Endothelial cell (in vitro differentiated cells): ENCODE results near the gene ANKS1B. TPM values are rescaled to one million over a fixed set of nuclear protein-coding genes. Genes with fewer than 3 reads are reported as not detected.

Experiments used
- DNase-seq: peaks from one replicate; pipeline ENCODE4 v3.0.0; 2021; ENCODE audit warnings: low spot score
- H3K27ac Mint-ChIP-seq: one replicate; pipeline ENCODE4 v1.8.0; 2021; ENCODE audit warnings: mixed read lengths, inconsistent platforms; ENCODE audit not compliant: unreplicated experiment
- H3K27me3 Mint-ChIP-seq: one replicate; pipeline ENCODE4 v1.8.0; 2021; ENCODE audit warnings: mild to moderate bottlenecking, moderate library complexity, mixed read lengths, inconsistent platforms; ENCODE audit not compliant: unreplicated experiment
- H3K36me3 Mint-ChIP-seq: one replicate; pipeline ENCODE4 v1.8.0; 2021; ENCODE audit warnings: mild to moderate bottlenecking, low read depth, mixed read lengths, inconsistent platforms; ENCODE audit not compliant: unreplicated experiment
- H3K4me1 Mint-ChIP-seq: one replicate; pipeline ENCODE4 v1.8.0; 2021; ENCODE audit warnings: mild to moderate bottlenecking, mixed read lengths, inconsistent platforms; ENCODE audit not compliant: unreplicated experiment
- H3K4me3 Mint-ChIP-seq: one replicate; pipeline ENCODE4 v1.8.0; 2021; ENCODE audit warnings: mild to moderate bottlenecking, mixed read lengths, inconsistent platforms; ENCODE audit not compliant: unreplicated experiment
- H3K9me3 Mint-ChIP-seq: one replicate; pipeline ENCODE4 v1.8.0; 2021; ENCODE audit warnings: mixed read lengths, inconsistent platforms; ENCODE audit not compliant: unreplicated experiment
- CTCF ChIP-seq: fragments of 200-600 bp; sonication (generic); IDR thresholded peaks from one replicate; pipeline ENCODE4 v1.5.0; 2021; ENCODE audit warnings: antibody characterized with exemption; ENCODE audit not compliant: unreplicated experiment
- total RNA-seq: library from RNA; stranded (reverse); fragmentation: NEBNext Ultra II Directional; extraction: Animal tissue kit (Norgen Biotek cat#: 25700); gene quantifications from one replicate; pipeline ENCODE4 v1.2.1, GENCODE V29; 2021; ENCODE audit not compliant: unreplicated experiment

ANKS1B gene
- total RNA-seq, 1 donor from 2014 or later, result 2.6 TPM

DNA sequence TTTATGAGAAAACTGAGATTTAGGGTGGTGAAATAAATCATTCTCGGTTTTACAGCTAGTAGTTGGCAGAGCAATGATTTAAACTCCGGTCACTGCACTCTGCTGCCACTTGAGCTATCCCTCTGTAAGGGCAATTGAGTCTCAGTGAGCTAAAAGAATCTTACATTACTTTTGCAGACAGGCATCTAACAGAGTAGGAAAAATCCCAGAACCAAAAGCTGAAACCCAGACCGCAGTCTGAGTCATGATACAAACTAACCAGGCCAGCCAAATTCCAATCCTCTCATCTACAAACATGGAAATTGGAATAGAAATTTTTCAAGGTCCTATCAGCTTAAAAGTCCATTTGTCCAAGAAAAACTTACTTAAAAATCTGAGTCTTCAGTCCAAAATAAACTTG, 73.7 kb downstream of the ANKS1B start:
- Mint-ChIP-seq H3K9me3 (no peaks in the 10 kb centered on the region), H3K36me3 (no peaks in the 10 kb centered on the region), H3K27me3 (no peaks in the 10 kb centered on the region), H3K4me1 (no peaks in the 10 kb centered on the region), H3K4me3 (no peak overlapping the region), H3K27ac (no peak overlapping the region)
- DNase-seq, result no peak
- TF ChIP-seq CTCF, result no peak

- no peaks in the 10 kb centered on the region for H3K36me3 Mint-ChIP-seq
- no peaks in the 10 kb centered on the region for H3K9me3 Mint-ChIP-seq
- no peak overlapping the region for H3K27ac Mint-ChIP-seq
- no peaks in the 10 kb centered on the region for H3K4me1 Mint-ChIP-seq
- no peak overlapping the region for H3K4me3 Mint-ChIP-seq
- no peak for DNase-seq
- no peak for TF ChIP-seq CTCF
- H3K27me3 Mint-ChIP-seq, result no peaks in the 10 kb centered on the region
These were observed 74.4 kb downstream of the ANKS1B start for GRCh38 chr12:99910342-99910741.

DNA sequence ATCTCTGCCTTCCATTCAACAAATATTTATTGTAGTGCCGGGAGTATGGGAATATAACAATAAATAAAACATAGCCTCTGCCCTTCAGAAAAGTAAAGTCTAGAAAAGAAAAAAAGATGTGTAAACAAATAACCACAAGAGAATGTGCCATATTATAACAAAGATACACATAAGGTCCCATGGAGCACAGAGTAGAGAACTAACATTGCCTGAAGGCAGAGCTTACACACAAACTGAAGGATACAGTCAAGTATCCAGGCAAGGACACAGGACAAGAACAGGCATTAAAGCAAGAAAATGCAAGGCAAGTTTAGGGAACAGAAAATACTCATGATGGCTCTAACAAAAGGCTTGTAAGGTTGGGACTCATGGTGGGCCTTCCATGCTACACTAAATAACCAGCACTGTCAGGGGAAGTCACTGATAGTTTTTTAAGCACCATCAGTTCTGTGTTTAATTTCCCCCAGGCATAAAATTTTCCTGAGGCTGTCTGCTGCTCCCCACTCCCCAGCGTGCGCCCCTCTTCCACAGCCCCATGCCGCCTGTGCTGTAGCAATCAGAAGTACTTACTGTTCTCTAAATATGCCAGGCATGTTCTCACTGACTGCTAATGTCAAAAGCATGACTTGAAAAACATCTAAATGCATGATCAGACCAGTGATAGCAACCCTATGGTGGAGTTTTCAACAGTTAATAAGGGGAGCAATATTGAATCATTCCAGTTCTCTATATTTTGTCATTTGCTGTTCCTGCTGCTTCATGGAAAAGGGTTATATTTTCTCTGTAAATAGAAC, 77.8 kb downstream of the ANKS1B start:
- H3K4me1 Mint-ChIP-seq, result no peaks in the 10 kb centered on the region
- DNase-seq, result no peak
- no peaks in the 10 kb centered on the region for H3K9me3 Mint-ChIP-seq
- no peaks in the 10 kb centered on the region for H3K36me3 Mint-ChIP-seq
- H3K27me3 Mint-ChIP-seq, result no peaks in the 10 kb centered on the region
- H3K4me3 Mint-ChIP-seq, result no peak overlapping the region
- no peak overlapping the region for H3K27ac Mint-ChIP-seq
- TF ChIP-seq CTCF, result no peak

DNA sequence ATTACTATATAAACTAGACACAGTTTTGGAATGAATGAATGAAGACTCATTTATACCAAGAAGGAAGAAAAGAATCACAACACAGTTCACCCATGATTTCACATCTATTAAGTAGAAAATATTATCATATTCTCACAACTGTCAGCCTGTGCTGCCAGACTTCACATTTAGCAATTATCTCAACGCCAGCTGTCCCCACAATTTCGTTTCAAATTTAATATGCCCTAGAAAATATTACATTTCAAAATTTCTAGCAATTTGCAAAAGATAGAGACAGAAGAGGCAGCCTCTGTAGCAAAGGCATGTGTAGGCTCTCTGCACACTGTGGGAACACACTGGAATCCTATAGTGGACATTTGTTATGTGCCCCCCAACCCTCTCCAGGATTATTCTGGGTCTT, 83.6 kb downstream of the ANKS1B start:
- H3K4me1 Mint-ChIP-seq, result no peaks in the 10 kb centered on the region
- no peaks in the 10 kb centered on the region for H3K9me3 Mint-ChIP-seq
- TF ChIP-seq CTCF, result no peak
- DNase-seq, result no peak
- no peak overlapping the region for H3K27ac Mint-ChIP-seq
- no peak overlapping the region for H3K4me3 Mint-ChIP-seq
- H3K27me3 Mint-ChIP-seq, result no peaks in the 10 kb centered on the region
- H3K36me3 Mint-ChIP-seq, result no peaks in the 10 kb centered on the region

- H3K27me3 Mint-ChIP-seq, result no peaks in the 10 kb centered on the region
- H3K36me3 Mint-ChIP-seq, result no peaks in the 10 kb centered on the region
- DNase-seq, result no peak
- TF ChIP-seq CTCF, result no peak
- no peak overlapping the region for H3K27ac Mint-ChIP-seq
- H3K9me3 Mint-ChIP-seq, result no peaks in the 10 kb centered on the region
- no peak overlapping the region for H3K4me3 Mint-ChIP-seq
- H3K4me1 Mint-ChIP-seq, result no peaks in the 10 kb centered on the region
These were observed 86.1 kb downstream of the ANKS1B start for GRCh38 chr12:99898645-99899044.
